HEK293 (cell line): ENCODE measurements around the gene CD9.

Source experiments
- CTCF ChIA-PET: fragments of 350-600 bp; formaldehyde crosslinking; extraction: SDS; loops from one replicate; lab custom pipeline; 2021; ENCODE audit warnings: antibody characterized with exemption; lab: Yijun Ruan, JAX
- POLR2A ChIA-PET: fragments of 300-600 bp; formaldehyde crosslinking; extraction: SDS; loops from one replicate; lab custom pipeline; 2020; ENCODE audit warnings: antibody characterized with exemption, inconsistent platforms; lab: Yijun Ruan, JAX
- H3K27ac ChIP-seq: fragments of 200-500 bp; sonication (Bioruptor generic); 2 replicates; pipeline ENCODE4 v1.5.1; 2014; ENCODE audit warnings: low read depth, low read length, control low read depth, inconsistent platforms; ENCODE audit errors: extremely low read depth
- H3K36me3 ChIP-seq, 2 experiments: fragments of 200-500 bp in 1 of 2; sonication (Bioruptor generic) in 1 of 2; 1 replicate in 1 of 2; 2 replicates in 1 of 2; pipeline ENCODE4 v1.5.1; 2014 to 2017; ENCODE audit warnings: inconsistent platforms in 2 of 2, low read length in 2 of 2; ENCODE audit not compliant: control insufficient read depth in 2 of 2, insufficient read depth in 1 of 2
- H3K4me1 ChIP-seq: fragments of 200-500 bp; sonication (Bioruptor generic); 2 replicates; pipeline ENCODE4 v1.5.1; 2014; ENCODE audit warnings: mild to moderate bottlenecking, low read length, inconsistent platforms; ENCODE audit not compliant: control insufficient read depth, insufficient read depth
- H3K4me3 ChIP-seq: 2 replicates; pipeline ENCODE4 v1.5.1; 2011; ENCODE audit warnings: low read depth, mild to moderate bottlenecking, control low read depth, low read length, moderate library complexity
- H3K9me3 ChIP-seq: fragments of 200-500 bp; sonication (Bioruptor generic); 2 replicates; pipeline ENCODE4 v1.5.1; 2014; ENCODE audit warnings: low read depth, low read length, inconsistent platforms; ENCODE audit not compliant: control insufficient read depth, insufficient read depth
- KLF1 ChIP-seq: fragments of 450-650 bp; formaldehyde crosslinking; IDR thresholded peaks from 2 replicates; pipeline ENCODE4 v1.5.1; 2016; ENCODE audit warnings: missing biosample characterization, missing genetic modification characterization
- MYNN ChIP-seq: fragments of 450-650 bp; formaldehyde crosslinking; IDR thresholded peaks from 2 replicates; pipeline ENCODE4 v1.5.1; 2016; ENCODE audit warnings: missing biosample characterization, missing genetic modification characterization, borderline replicate concordance
- PRDM1 ChIP-seq: fragments of 450-650 bp; formaldehyde crosslinking; IDR thresholded peaks from 2 replicates; pipeline ENCODE4; 2016; ENCODE audit warnings: missing biosample characterization, missing genetic modification characterization
- SP2 ChIP-seq: fragments of 450-650 bp; formaldehyde crosslinking; IDR thresholded peaks from 2 replicates; pipeline ENCODE4 v1.5.1; 2016; ENCODE audit warnings: missing biosample characterization, missing genetic modification characterization
- SP3 ChIP-seq: fragments of 450-650 bp; formaldehyde crosslinking; IDR thresholded peaks from 2 replicates; pipeline ENCODE4 v1.5.1; 2016; ENCODE audit warnings: missing biosample characterization, missing genetic modification characterization
- WT1 ChIP-seq: fragments of 450-650 bp; formaldehyde crosslinking; IDR thresholded peaks from 2 replicates; pipeline ENCODE4 v1.5.1; 2016; ENCODE audit warnings: missing biosample characterization, missing genetic modification characterization
- ZBTB17 ChIP-seq: fragments of 450-650 bp; formaldehyde crosslinking; IDR thresholded peaks from 2 replicates; pipeline ENCODE4 v1.5.1; 2016; ENCODE audit warnings: missing biosample characterization, missing genetic modification characterization
- ZBTB21 ChIP-seq: fragments of 450-650 bp; formaldehyde crosslinking; IDR thresholded peaks from 2 replicates; pipeline ENCODE4 v1.5.1; 2017; ENCODE audit warnings: missing biosample characterization, missing genetic modification characterization
- ZFP41 ChIP-seq: fragments of 450-650 bp; formaldehyde crosslinking; IDR thresholded peaks from 2 replicates; pipeline ENCODE4 v1.5.1; 2016; ENCODE audit warnings: missing biosample characterization, missing genetic modification characterization, borderline replicate concordance
- ZNF10 ChIP-seq: fragments of 450-650 bp; formaldehyde crosslinking; IDR thresholded peaks from 2 replicates; pipeline ENCODE4 v1.5.1; 2017; ENCODE audit warnings: missing biosample characterization, missing genetic modification characterization
- ZNF169 ChIP-seq: fragments of 450-650 bp; formaldehyde crosslinking; IDR thresholded peaks from 2 replicates; pipeline ENCODE4 v1.5.1; 2016; ENCODE audit warnings: missing biosample characterization, missing genetic modification characterization
- ZNF174 ChIP-seq: fragments of 450-650 bp; formaldehyde crosslinking; IDR thresholded peaks from 2 replicates; pipeline ENCODE4 v1.5.0; 2017; ENCODE audit warnings: missing biosample characterization, mild to moderate bottlenecking, missing genetic modification characterization
- ZNF23 ChIP-seq: fragments of 450-650 bp; formaldehyde crosslinking; IDR thresholded peaks from 2 replicates; pipeline ENCODE4 v1.5.1; 2016; ENCODE audit warnings: missing biosample characterization, missing genetic modification characterization, borderline replicate concordance
- ZNF544 ChIP-seq: fragments of 450-650 bp; formaldehyde crosslinking; IDR thresholded peaks from 2 replicates; pipeline ENCODE4 v1.5.0; 2017; ENCODE audit warnings: missing biosample characterization, missing genetic modification characterization
- ZNF600 ChIP-seq: fragments of 450-650 bp; formaldehyde crosslinking; IDR thresholded peaks from 2 replicates; pipeline ENCODE4 v1.5.1; 2016; ENCODE audit warnings: missing biosample characterization, missing genetic modification characterization
- ZNF629 ChIP-seq: fragments of 450-650 bp; formaldehyde crosslinking; IDR thresholded peaks from 2 replicates; pipeline ENCODE4 v1.5.1; 2017; ENCODE audit warnings: missing biosample characterization, missing genetic modification characterization
- ZNF677 ChIP-seq: fragments of 450-650 bp; IDR thresholded peaks from 2 replicates; pipeline ENCODE4 v1.5.0; 2018; ENCODE audit warnings: missing biosample characterization, mild to moderate bottlenecking, missing genetic modification characterization, moderate library complexity
- ZNF837 ChIP-seq: fragments of 450-650 bp; formaldehyde crosslinking; IDR thresholded peaks from 2 replicates; pipeline ENCODE4 v1.5.1; 2016; ENCODE audit warnings: missing biosample characterization, missing genetic modification characterization
- TF ChIP-seq, protein P1 (sequence below): fragments of 450-650 bp; formaldehyde crosslinking; IDR thresholded peaks from 2 replicates; pipeline ENCODE4 v1.5.1; 2016; ENCODE audit warnings: missing biosample characterization, missing genetic modification characterization, low read depth
- TF ChIP-seq, protein P2 (sequence below): fragments of 450-650 bp; formaldehyde crosslinking; IDR thresholded peaks from 2 replicates; pipeline ENCODE4 v1.5.1; 2016; ENCODE audit warnings: missing biosample characterization, missing genetic modification characterization
- TF ChIP-seq, protein P3 (sequence below): fragments of 450-650 bp; formaldehyde crosslinking; IDR thresholded peaks from 2 replicates; pipeline ENCODE4 v1.5.1; 2017; ENCODE audit warnings: missing biosample characterization, missing genetic modification characterization
- TF ChIP-seq, protein P4 (sequence below): fragments of 450-650 bp; formaldehyde crosslinking; IDR thresholded peaks from 2 replicates; pipeline ENCODE4; 2016; ENCODE audit warnings: missing biosample characterization, missing genetic modification characterization
- TF ChIP-seq, protein P5 (sequence below): fragments of 450-650 bp; formaldehyde crosslinking; IDR thresholded peaks from 2 replicates; pipeline ENCODE4 v1.5.1; 2016; ENCODE audit warnings: missing biosample characterization, missing genetic modification characterization
- TF ChIP-seq, protein P6 (sequence below): fragments of 450-650 bp; formaldehyde crosslinking; conservative IDR thresholded peaks from 2 replicates; pipeline ENCODE4 v1.5.1; 2016; ENCODE audit warnings: low read depth, missing biosample characterization, missing genetic modification characterization

Gene CD9

DNA sequence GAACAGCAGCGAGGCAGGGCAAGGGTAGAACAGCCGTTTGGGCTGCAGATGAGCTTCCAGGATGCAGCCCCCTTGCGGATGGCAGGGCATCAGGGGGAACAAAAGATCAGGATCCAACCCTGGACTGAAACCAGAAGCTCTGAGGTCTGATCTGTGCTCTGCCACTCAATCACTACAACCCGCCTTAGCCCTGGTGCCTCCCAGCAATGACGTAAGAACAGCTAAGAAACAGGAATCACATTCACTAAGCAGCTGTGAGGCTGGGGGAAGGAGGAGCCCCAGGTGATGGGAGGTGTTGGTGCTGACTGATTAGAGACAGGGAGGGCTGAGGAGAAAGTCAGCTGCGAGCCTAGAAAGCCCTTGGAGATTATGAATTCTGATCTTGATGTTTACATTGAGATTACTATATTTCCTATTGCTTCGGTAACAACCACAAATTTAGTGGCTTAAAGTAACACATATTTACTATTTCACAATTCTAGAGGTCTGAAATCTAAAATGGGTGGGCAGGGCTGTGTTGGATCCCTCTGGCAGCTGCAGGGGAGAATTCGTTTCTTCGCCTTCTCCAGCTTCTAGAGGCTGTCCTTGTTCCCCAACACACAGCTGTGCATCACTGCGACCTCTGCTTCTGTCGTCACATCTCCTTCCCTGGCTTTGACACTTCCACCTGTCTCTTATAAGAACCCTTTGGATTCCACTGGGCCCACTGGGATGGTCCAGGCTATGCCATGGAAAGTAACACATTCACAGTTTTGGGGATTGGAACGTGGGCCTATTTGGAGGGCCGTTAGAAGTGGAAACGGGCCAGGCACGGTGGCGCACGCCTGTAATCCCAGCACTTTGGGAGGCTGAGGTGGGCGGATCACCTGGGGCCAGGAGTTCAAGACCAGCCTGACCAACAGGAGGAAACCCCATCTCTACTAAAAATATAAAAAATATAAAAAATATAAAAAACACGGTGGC lies 6.1 kb upstream of the CD9 start:
- no peaks in the 10 kb centered on the region for H3K9me3 ChIP-seq
- TF ChIP-seq, protein P1, sequence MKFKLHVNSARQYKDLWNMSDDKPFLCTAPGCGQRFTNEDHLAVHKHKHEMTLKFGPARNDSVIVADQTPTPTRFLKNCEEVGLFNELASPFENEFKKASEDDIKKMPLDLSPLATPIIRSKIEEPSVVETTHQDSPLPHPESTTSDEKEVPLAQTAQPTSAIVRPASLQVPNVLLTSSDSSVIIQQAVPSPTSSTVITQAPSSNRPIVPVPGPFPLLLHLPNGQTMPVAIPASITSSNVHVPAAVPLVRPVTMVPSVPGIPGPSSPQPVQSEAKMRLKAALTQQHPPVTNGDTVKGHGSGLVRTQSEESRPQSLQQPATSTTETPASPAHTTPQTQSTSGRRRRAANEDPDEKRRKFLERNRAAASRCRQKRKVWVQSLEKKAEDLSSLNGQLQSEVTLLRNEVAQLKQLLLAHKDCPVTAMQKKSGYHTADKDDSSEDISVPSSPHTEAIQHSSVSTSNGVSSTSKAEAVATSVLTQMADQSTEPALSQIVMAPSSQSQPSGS: peak; percentile 36; the same call in 1 of the 2 replicates
- TF ChIP-seq ZNF600: peak; percentile 66
- TF ChIP-seq SP2: peak; percentile 58
- TF ChIP-seq, protein P2, sequence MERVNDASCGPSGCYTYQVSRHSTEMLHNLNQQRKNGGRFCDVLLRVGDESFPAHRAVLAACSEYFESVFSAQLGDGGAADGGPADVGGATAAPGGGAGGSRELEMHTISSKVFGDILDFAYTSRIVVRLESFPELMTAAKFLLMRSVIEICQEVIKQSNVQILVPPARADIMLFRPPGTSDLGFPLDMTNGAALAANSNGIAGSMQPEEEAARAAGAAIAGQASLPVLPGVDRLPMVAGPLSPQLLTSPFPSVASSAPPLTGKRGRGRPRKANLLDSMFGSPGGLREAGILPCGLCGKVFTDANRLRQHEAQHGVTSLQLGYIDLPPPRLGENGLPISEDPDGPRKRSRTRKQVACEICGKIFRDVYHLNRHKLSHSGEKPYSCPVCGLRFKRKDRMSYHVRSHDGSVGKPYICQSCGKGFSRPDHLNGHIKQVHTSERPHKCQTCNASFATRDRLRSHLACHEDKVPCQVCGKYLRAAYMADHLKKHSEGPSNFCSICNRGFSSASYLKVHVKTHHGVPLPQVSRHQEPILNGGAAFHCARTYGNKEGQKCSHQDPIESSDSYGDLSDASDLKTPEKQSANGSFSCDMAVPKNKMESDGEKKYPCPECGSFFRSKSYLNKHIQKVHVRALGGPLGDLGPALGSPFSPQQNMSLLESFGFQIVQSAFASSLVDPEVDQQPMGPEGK: peak; percentile 40; the same call in 1 of the 2 replicates
- TF ChIP-seq ZNF10: 0 out of 2 replicates have a peak, but pooled peaks have one; percentile 35
- TF ChIP-seq KLF1: peak; percentile 64
- no peak for TF ChIP-seq ZNF174 (tag by site-specific recombination)
- TF ChIP-seq ZNF23: no peak
- TF ChIP-seq ZNF629 (tag by site-specific recombination): peak; percentile 54; the same call in 1 of the 2 replicates
- TF ChIP-seq ZNF837 (tag by site-specific recombination): no peak
- no peak for TF ChIP-seq ZNF677 (tag by site-specific recombination)
- TF ChIP-seq SP3 (tag by site-specific recombination): peak; percentile 54; the same call in 1 of the 2 replicates
- TF ChIP-seq ZBTB17 (tag by site-specific recombination): peak; percentile 89
- TF ChIP-seq, protein P3, sequence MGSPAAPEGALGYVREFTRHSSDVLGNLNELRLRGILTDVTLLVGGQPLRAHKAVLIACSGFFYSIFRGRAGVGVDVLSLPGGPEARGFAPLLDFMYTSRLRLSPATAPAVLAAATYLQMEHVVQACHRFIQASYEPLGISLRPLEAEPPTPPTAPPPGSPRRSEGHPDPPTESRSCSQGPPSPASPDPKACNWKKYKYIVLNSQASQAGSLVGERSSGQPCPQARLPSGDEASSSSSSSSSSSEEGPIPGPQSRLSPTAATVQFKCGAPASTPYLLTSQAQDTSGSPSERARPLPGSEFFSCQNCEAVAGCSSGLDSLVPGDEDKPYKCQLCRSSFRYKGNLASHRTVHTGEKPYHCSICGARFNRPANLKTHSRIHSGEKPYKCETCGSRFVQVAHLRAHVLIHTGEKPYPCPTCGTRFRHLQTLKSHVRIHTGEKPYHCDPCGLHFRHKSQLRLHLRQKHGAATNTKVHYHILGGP (tag by site-specific recombination): no peak
- TF ChIP-seq, protein P4, sequence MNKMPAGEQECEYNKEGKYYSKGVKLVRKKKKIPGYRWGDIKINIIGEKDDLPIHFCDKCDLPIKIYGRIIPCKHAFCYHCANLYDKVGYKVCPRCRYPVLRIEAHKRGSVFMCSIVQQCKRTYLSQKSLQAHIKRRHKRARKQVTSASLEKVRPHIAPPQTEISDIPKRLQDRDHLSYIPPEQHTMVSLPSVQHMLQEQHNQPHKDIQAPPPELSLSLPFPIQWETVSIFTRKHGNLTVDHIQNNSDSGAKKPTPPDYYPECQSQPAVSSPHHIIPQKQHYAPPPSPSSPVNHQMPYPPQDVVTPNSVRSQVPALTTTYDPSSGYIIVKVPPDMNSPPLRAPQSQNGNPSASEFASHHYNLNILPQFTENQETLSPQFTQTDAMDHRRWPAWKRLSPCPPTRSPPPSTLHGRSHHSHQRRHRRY (tag by site-specific recombination): no peak
- TF ChIP-seq, protein P5, sequence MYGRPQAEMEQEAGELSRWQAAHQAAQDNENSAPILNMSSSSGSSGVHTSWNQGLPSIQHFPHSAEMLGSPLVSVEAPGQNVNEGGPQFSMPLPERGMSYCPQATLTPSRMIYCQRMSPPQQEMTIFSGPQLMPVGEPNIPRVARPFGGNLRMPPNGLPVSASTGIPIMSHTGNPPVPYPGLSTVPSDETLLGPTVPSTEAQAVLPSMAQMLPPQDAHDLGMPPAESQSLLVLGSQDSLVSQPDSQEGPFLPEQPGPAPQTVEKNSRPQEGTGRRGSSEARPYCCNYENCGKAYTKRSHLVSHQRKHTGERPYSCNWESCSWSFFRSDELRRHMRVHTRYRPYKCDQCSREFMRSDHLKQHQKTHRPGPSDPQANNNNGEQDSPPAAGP (tag by site-specific recombination): peak; percentile 38
- TF ChIP-seq PRDM1 (tag by site-specific recombination): 0 out of 2 replicates have a peak, but pooled peaks have one; percentile 9
- TF ChIP-seq ZFP41: no peak
- no peak for TF ChIP-seq ZNF169 (tag by site-specific recombination)
- peak; percentile 87 for TF ChIP-seq WT1 (tag by site-specific recombination)
- peak; percentile 77 for TF ChIP-seq ZBTB21
- TF ChIP-seq, protein P6, sequence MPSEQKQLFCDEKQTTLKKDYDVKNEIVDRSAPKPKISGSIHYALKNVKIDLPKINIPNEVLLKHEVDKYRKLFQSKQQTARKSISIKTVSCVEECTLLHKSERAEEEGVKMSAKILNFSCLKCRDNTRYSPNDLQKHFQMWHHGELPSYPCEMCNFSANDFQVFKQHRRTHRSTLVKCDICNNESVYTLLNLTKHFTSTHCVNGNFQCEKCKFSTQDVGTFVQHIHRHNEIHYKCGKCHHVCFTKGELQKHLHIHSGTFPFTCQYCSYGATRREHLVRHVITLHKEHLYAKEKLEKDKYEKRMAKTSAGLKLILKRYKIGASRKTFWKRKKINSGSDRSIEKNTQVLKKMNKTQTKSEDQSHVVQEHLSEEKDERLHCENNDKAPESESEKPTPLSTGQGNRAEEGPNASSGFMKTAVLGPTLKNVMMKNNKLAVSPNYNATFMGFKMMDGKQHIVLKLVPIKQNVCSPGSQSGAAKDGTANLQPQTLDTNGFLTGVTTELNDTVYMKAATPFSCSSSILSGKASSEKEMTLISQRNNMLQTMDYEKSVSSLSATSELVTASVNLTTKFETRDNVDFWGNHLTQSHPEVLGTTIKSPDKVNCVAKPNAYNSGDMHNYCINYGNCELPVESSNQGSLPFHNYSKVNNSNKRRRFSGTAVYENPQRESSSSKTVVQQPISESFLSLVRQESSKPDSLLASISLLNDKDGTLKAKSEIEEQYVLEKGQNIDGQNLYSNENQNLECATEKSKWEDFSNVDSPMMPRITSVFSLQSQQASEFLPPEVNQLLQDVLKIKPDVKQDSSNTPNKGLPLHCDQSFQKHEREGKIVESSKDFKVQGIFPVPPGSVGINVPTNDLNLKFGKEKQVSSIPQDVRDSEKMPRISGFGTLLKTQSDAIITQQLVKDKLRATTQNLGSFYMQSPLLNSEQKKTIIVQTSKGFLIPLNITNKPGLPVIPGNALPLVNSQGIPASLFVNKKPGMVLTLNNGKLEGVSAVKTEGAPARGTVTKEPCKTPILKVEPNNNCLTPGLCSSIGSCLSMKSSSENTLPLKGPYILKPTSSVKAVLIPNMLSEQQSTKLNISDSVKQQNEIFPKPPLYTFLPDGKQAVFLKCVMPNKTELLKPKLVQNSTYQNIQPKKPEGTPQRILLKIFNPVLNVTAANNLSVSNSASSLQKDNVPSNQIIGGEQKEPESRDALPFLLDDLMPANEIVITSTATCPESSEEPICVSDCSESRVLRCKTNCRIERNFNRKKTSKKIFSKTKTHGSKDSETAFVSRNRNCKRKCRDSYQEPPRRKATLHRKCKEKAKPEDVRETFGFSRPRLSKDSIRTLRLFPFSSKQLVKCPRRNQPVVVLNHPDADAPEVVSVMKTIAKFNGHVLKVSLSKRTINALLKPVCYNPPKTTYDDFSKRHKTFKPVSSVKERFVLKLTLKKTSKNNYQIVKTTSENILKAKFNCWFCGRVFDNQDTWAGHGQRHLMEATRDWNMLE (tag by site-specific recombination): no peak
- TF ChIP-seq MYNN (tag by site-specific recombination): no peak
- TF ChIP-seq ZNF544 (tag by site-specific recombination): no peak
- TF ChIP-seq, all 188 proteins: peak for 13
- no peak overlapping the region for H3K4me3 ChIP-seq
- no peaks in the 10 kb centered on the region for H3K4me1 ChIP-seq
- no peaks in the 10 kb centered on the region for H3K36me3 ChIP-seq
- POLR2A ChIA-PET: interaction anchor here (0.8 to 1.8 kb wide), 2 partner anchors 86 to 101 kb away, joined by 3 to 6 read pairs; no protein-coding TSS in a partner anchor
- no peak overlapping the region for H3K27ac ChIP-seq
- CTCF ChIA-PET: interaction anchor here (0.6 to 5.2 kb wide), 11 partner anchors 27 to 1014 kb away, joined by 3 to 143 read pairs (median 6); no protein-coding TSS in a partner anchor
